ENCODE data around the gene DNAJC4. TPM values are rescaled to one million over a fixed set of nuclear protein-coding genes. Genes with fewer than 3 reads are reported as not detected.

Gene DNAJC4
- total RNA-seq, 2 experiments from 2014 or later: 22.5 to 26.2 TPM

- peak; percentile 53 for DNase-seq
- POLR2A ChIA-PET: interaction anchor here (1.0 to 4.3 kb wide), 2 partner anchors 13 to 30 kb away, joined by 3 to 14 read pairs; no protein-coding TSS in a partner anchor
- Mint-ChIP-seq H3K27ac (peak overlapping the region; percentile 98), H3K4me1 (ENCODE audit: low read depth) (peaks cover 43% of the 10 kb centered on the region), H3K4me3 (peak overlapping the region; percentile 89), H3K27me3 (no peaks in the 10 kb centered on the region), H3K36me3 (peaks cover 20% of the 10 kb centered on the region), H3K9me3 (no peaks in the 10 kb centered on the region)
- CTCF ChIA-PET: interaction anchor here (1.7 kb wide), 1 partner anchor 11 kb away, joined by 4 read pairs; no protein-coding TSS in a partner anchor
- intact Hi-C loops (cut with micrococcal nuclease): loop anchor here (1.0 to 10.0 kb wide), 5 partner anchors 14 to 875 kb away; partner anchors contain the start of genes BAD, GPR137, NUDT22 and TM7SF2
These were observed 9.5 kb downstream of the DNAJC4 start for GRCh38 chr11:64239662-64240434.

GRCh38 chr11:64240435-64241240 lies 10.3 kb downstream of the DNAJC4 start, which contains the start of gene FKBP2:
Gene FKBP2, plus strand, starts transcription at chr11:64241095. Its CDS starts 1,293 bp downstream, at chr11:64242388.
- ChIA-PET CTCF (interaction anchor here (0.9 to 3.7 kb wide), 7 partner anchors 10 to 64 kb away, joined by 3 to 19 read pairs (median 5); partner anchors contain the start of genes CATSPERZ, ESRRA, GPR137 and NUDT22), POLR2A (interaction anchor here (0.6 to 4.3 kb wide), 14 partner anchors 8 to 100 kb away, joined by 3 to 14 read pairs (median 4); partner anchors contain the start of genes BAD, NUDT22, PRDX5 and STIP1)
- Mint-ChIP-seq H3K27me3 (no peaks in the 10 kb centered on the region), H3K9me3 (no peaks in the 10 kb centered on the region), H3K4me1 (ENCODE audit: low read depth) (peaks cover 36% of the 10 kb centered on the region), H3K4me3 (peak within 1 kb of the TSS; percentile 89), H3K36me3 (peaks cover 18% of the 10 kb centered on the region), H3K27ac (peak within 1 kb of the TSS; percentile 98)
- intact Hi-C loops (cut with micrococcal nuclease): loop anchor here (1.0 to 10.0 kb wide), 9 partner anchors 10 to 874 kb away; partner anchors contain the start of genes BAD, DNAJC4, ESRRA and GPR137
- peak; percentile 98 for DNase-seq

- DNase-seq: peak; percentile 100
- H3K4me1 Mint-ChIP-seq (ENCODE audit: low read depth): peaks cover 32% of the 10 kb centered on the region
- ChIA-PET POLR2A (interaction anchor here (0.5 to 4.3 kb wide), 14 partner anchors 9 to 100 kb away, joined by 3 to 14 read pairs (median 4); partner anchors contain the start of genes BAD, NUDT22, PRDX5 and STIP1), CTCF (interaction anchor here (0.6 to 3.7 kb wide), 8 partner anchors 15 to 403 kb away, joined by 3 to 19 read pairs (median 4); partner anchors contain the start of genes CATSPERZ, ESRRA, GPR137 and NUDT22)
- peak overlapping the region; percentile 98 for H3K27ac Mint-ChIP-seq
- peak overlapping the region; percentile 89 for H3K4me3 Mint-ChIP-seq
- H3K9me3 Mint-ChIP-seq: no peaks in the 10 kb centered on the region
- H3K36me3 Mint-ChIP-seq: peaks cover 18% of the 10 kb centered on the region
- intact Hi-C loops (cut with micrococcal nuclease): loop anchor here (1.0 to 10.0 kb wide), 7 partner anchors 11 to 874 kb away; partner anchors contain the start of genes BAD, DNAJC4, ESRRA and GPR137
- H3K27me3 Mint-ChIP-seq: no peaks in the 10 kb centered on the region
These were observed 10.8 kb downstream of the DNAJC4 start for GRCh38 chr11:64241241-64241490.

GRCh38 chr11:64241491-64242374 lies 11.4 kb downstream of the DNAJC4 start:
- CTCF ChIA-PET: interaction anchor here (0.6 to 3.7 kb wide), 9 partner anchors 9 to 403 kb away, joined by 3 to 19 read pairs (median 5); partner anchors contain the start of genes CATSPERZ, ESRRA, GPR137 and NUDT22
- Mint-ChIP-seq H3K9me3 (no peaks in the 10 kb centered on the region), H3K36me3 (peaks cover 18% of the 10 kb centered on the region), H3K4me3 (peak overlapping the region; percentile 89), H3K4me1 (ENCODE audit: low read depth) (peaks cover 32% of the 10 kb centered on the region), H3K27ac (peak overlapping the region; percentile 98), H3K27me3 (no peaks in the 10 kb centered on the region)
- POLR2A ChIA-PET: interaction anchor here (0.5 to 4.3 kb wide), 16 partner anchors 9 to 99 kb away, joined by 3 to 14 read pairs (median 4); partner anchors contain the start of genes BAD, NUDT22, PRDX5 and STIP1
- no peak for DNase-seq
- intact Hi-C loops (cut with micrococcal nuclease): loop anchor here (1.0 to 10.0 kb wide), 7 partner anchors 11 to 873 kb away; partner anchors contain the start of genes BAD, DNAJC4, ESRRA and GPR137

- no peak for DNase-seq
- peaks cover 14% of the 10 kb centered on the region for H3K36me3 Mint-ChIP-seq
- H3K4me3 Mint-ChIP-seq: peak overlapping the region; percentile 41
- ChIA-PET CTCF (interaction anchor here (0.8 to 5.0 kb wide), 6 partner anchors 8 to 298 kb away, joined by 3 to 28 read pairs (median 10); partner anchors contain the start of genes CATSPERZ, ESRRA and PLCB3), POLR2A (interaction anchor here (1.1 to 1.6 kb wide), 5 partner anchors 9 to 37 kb away, joined by 3 to 6 read pairs (median 4); partner anchors contain the start of genes FERMT3, NUDT22 and TRPT1)
- H3K27me3 Mint-ChIP-seq: no peaks in the 10 kb centered on the region
- peaks cover 35% of the 10 kb centered on the region for H3K4me1 Mint-ChIP-seq (ENCODE audit: low read depth)
- H3K9me3 Mint-ChIP-seq: no peaks in the 10 kb centered on the region
- intact Hi-C loops (cut with micrococcal nuclease): loop anchor here (10.0 kb wide), 1 partner anchor 871 kb away; the partner anchor contains the start of genes TM7SF2 and ZNHIT2
- H3K27ac Mint-ChIP-seq: peak overlapping the region; percentile 33
These were observed 13.0 kb downstream of the DNAJC4 start for GRCh38 chr11:64243236-64243854.

GRCh38 chr11:64244107-64244506 lies 13.8 kb downstream of the DNAJC4 start:
- ChIA-PET CTCF (interaction anchor here (0.8 to 5.0 kb wide), 4 partner anchors 7 to 298 kb away, joined by 4 to 28 read pairs (median 17); partner anchors contain the start of genes CATSPERZ, ESRRA and PLCB3), POLR2A (interaction anchor here (0.5 to 3.0 kb wide), 4 partner anchors 8 to 38 kb away, joined by 3 to 22 read pairs (median 4); partner anchors contain the start of gene FERMT3)
- no peaks in the 10 kb centered on the region for H3K27me3 Mint-ChIP-seq
- H3K9me3 Mint-ChIP-seq: no peaks in the 10 kb centered on the region
- intact Hi-C loops (cut with micrococcal nuclease): loop anchor here (10.0 kb wide), 1 partner anchor 871 kb away; the partner anchor contains the start of genes TM7SF2 and ZNHIT2
- DNase-seq: no peak
- H3K27ac Mint-ChIP-seq: peak overlapping the region; percentile 51
- peaks cover 14% of the 10 kb centered on the region for H3K36me3 Mint-ChIP-seq
- H3K4me1 Mint-ChIP-seq (ENCODE audit: low read depth): peaks cover 35% of the 10 kb centered on the region
- H3K4me3 Mint-ChIP-seq: peak overlapping the region; percentile 26

- H3K36me3 Mint-ChIP-seq: peaks cover 14% of the 10 kb centered on the region
- intact Hi-C loops (cut with micrococcal nuclease): loop anchor here (10.0 kb wide), 1 partner anchor 870 kb away; the partner anchor contains the start of genes TM7SF2 and ZNHIT2
- H3K9me3 Mint-ChIP-seq: no peaks in the 10 kb centered on the region
- no peaks in the 10 kb centered on the region for H3K27me3 Mint-ChIP-seq
- no peak for DNase-seq
- peak overlapping the region; percentile 90 for H3K27ac Mint-ChIP-seq
- ChIA-PET CTCF (interaction anchor here (0.6 to 5.0 kb wide), 4 partner anchors 40 to 59 kb away, joined by 3 to 28 read pairs (median 14); partner anchors contain the start of genes CATSPERZ and ESRRA), POLR2A (interaction anchor here (0.6 to 3.0 kb wide), 7 partner anchors 22 to 1328 kb away, joined by 3 to 22 read pairs (median 5); partner anchors contain the start of genes FERMT3 and STIP1)
- H3K4me3 Mint-ChIP-seq: peak overlapping the region; percentile 91
- peaks cover 34% of the 10 kb centered on the region for H3K4me1 Mint-ChIP-seq (ENCODE audit: low read depth)
These were observed 14.6 kb downstream of the DNAJC4 start for GRCh38 chr11:64244966-64245365.

- intact Hi-C loops (cut with micrococcal nuclease): loop anchor here (10.0 kb wide), 1 partner anchor 869 kb away; the partner anchor contains the start of genes TM7SF2 and ZNHIT2
- POLR2A ChIA-PET: interaction anchor here (0.6 to 3.0 kb wide), 10 partner anchors 19 to 1328 kb away, joined by 3 to 22 read pairs (median 7); partner anchors contain the start of genes BAD, FERMT3, GPR137 and NUDT22
- H3K27ac Mint-ChIP-seq: peak overlapping the region; percentile 90
- peaks cover 11% of the 10 kb centered on the region for H3K36me3 Mint-ChIP-seq
- peak; percentile 44 for DNase-seq
- no peaks in the 10 kb centered on the region for H3K9me3 Mint-ChIP-seq
- CTCF ChIA-PET: interaction anchor here (0.6 to 5.0 kb wide), 8 partner anchors 10 to 59 kb away, joined by 3 to 28 read pairs (median 6); partner anchors contain the start of genes CATSPERZ and ESRRA
- H3K4me3 Mint-ChIP-seq: peak overlapping the region; percentile 91
- H3K4me1 Mint-ChIP-seq (ENCODE audit: low read depth): peaks cover 31% of the 10 kb centered on the region
- H3K27me3 Mint-ChIP-seq: no peaks in the 10 kb centered on the region
These were observed 15.1 kb downstream of the DNAJC4 start for GRCh38 chr11:64245401-64245796.

GRCh38 chr11:64245797-64246620 lies 15.7 kb downstream of the DNAJC4 start:
- no peaks in the 10 kb centered on the region for H3K9me3 Mint-ChIP-seq
- CTCF ChIA-PET: interaction anchor here (0.6 to 5.0 kb wide), 9 partner anchors 11 to 86 kb away, joined by 3 to 28 read pairs (median 5); partner anchors contain the start of genes CATSPERZ and ESRRA
- intact Hi-C loops (cut with micrococcal nuclease): loop anchor here (1.0 to 10.0 kb wide), 3 partner anchors 24 to 869 kb away; partner anchors contain the start of genes TM7SF2 and ZNHIT2
- peaks cover 10% of the 10 kb centered on the region for H3K36me3 Mint-ChIP-seq
- peaks cover 31% of the 10 kb centered on the region for H3K4me1 Mint-ChIP-seq (ENCODE audit: low read depth)
- peak; percentile 89 for DNase-seq
- H3K27ac Mint-ChIP-seq: peak overlapping the region; percentile 90
- peak overlapping the region; percentile 91 for H3K4me3 Mint-ChIP-seq
- POLR2A ChIA-PET: interaction anchor here (0.6 to 3.0 kb wide), 11 partner anchors 19 to 1327 kb away, joined by 3 to 22 read pairs (median 6); partner anchors contain the start of genes BAD, CCDC88B, FERMT3 and GPR137
- H3K27me3 Mint-ChIP-seq: no peaks in the 10 kb centered on the region
